ENCODE data around the gene MEIS1. TPM values are rescaled to one million over a fixed set of nuclear protein-coding genes. Genes with fewer than 3 reads are reported as not detected.

MEIS1 gene
- total RNA-seq, 1 experiment from 2014 or later = 9.1 TPM

- Histone ChIP-seq H3K9me2 (ENCODE audit: insufficient read depth) (no peaks in the 10 kb centered on the region), H3K9me3 (ENCODE audit: insufficient read depth, low read depth) (no peaks in the 10 kb centered on the region), H3K4me2 (no peak overlapping the region), H2AFZ (no peak overlapping the region), H3K4me1 (replicated peaks; ENCODE audit: insufficient read depth) (peaks cover 13% of the 10 kb centered on the region), H4K20me1 (ENCODE audit: insufficient read depth) (no peaks in the 10 kb centered on the region), H3K27ac (no peak overlapping the region), H3K79me2 (ENCODE audit: low read depth) (no peaks in the 10 kb centered on the region), H3K4me3 (no peak overlapping the region), H3K36me3 (ENCODE audit: low read depth) (no peaks in the 10 kb centered on the region), H3K27me3 (ENCODE audit: insufficient read depth, low read depth) (no peaks in the 10 kb centered on the region), H3F3A (ENCODE audit: insufficient read depth, low read depth) (peaks cover 6% of the 10 kb centered on the region)
- POLR2A ChIA-PET (ENCODE audit: unreplicated experiment) = no interaction called here
- intact Hi-C loops (cut with micrococcal nuclease; ENCODE audit: unreplicated experiment) = no loop called here
- CTCF ChIA-PET = interaction anchor here (0.6 kb wide), 1 partner anchor 25 kb away, joined by 17 read pairs; no protein-coding TSS in a partner anchor
- BruUV-seq (replicated peaks) = no TSS peak
- no peak for DNase-seq
- no peak for TF ChIP-seq CTCF (conservative IDR thresholded peaks at IDR 0.05)
- TF ChIP-seq EZH2 (IDR thresholded peaks at IDR 0.05; ENCODE audit: low read depth) = no peak
Measured at GRCh38 chr2:66438498-66438833, 3.5 kb downstream of the MEIS1 start.

- Histone ChIP-seq H3K9me3 (ENCODE audit: insufficient read depth, low read depth) (no peaks in the 10 kb centered on the region), H3K4me2 (no peak overlapping the region), H2AFZ (no peak overlapping the region), H3K27me3 (ENCODE audit: insufficient read depth, low read depth) (no peaks in the 10 kb centered on the region), H3K79me2 (ENCODE audit: low read depth) (no peaks in the 10 kb centered on the region), H3K27ac (no peak overlapping the region), H3K36me3 (ENCODE audit: low read depth) (no peaks in the 10 kb centered on the region), H3F3A (ENCODE audit: insufficient read depth, low read depth) (peaks cover 6% of the 10 kb centered on the region), H3K4me3 (no peak overlapping the region), H3K9me2 (ENCODE audit: insufficient read depth) (no peaks in the 10 kb centered on the region), H4K20me1 (ENCODE audit: insufficient read depth) (no peaks in the 10 kb centered on the region), H3K4me1 (replicated peaks; ENCODE audit: insufficient read depth) (peaks cover 13% of the 10 kb centered on the region)
- no peak for DNase-seq
- TF ChIP-seq EZH2 (IDR thresholded peaks at IDR 0.05; ENCODE audit: low read depth) (no peak), CTCF (conservative IDR thresholded peaks at IDR 0.05) (no peak)
- no TSS peak for BruUV-seq (replicated peaks)
- intact Hi-C loops (cut with micrococcal nuclease; ENCODE audit: unreplicated experiment) = no loop called here
- CTCF ChIA-PET = interaction anchor here (0.6 kb wide), 1 partner anchor 26 kb away, joined by 17 read pairs; no protein-coding TSS in a partner anchor
- POLR2A ChIA-PET (ENCODE audit: unreplicated experiment) = no interaction called here
Measured at GRCh38 chr2:66438891-66439811, 4.2 kb downstream of the MEIS1 start.

GRCh38 chr2:66439812-66440542 is 5.1 kb downstream of the MEIS1 start:
- ChIA-PET POLR2A (ENCODE audit: unreplicated experiment) (no interaction called here), CTCF (no interaction called here)
- H2AFZ ChIP-seq = no peak overlapping the region
- intact Hi-C loops (cut with micrococcal nuclease; ENCODE audit: unreplicated experiment) = no loop called here
- no TSS peak for BruUV-seq (replicated peaks)
- H3K79me2 ChIP-seq (ENCODE audit: low read depth) = no peaks in the 10 kb centered on the region
- no peak overlapping the region for H3K4me3 ChIP-seq
- H3K27ac ChIP-seq = no peak overlapping the region
- peaks cover 5% of the 10 kb centered on the region for H3F3A ChIP-seq (ENCODE audit: insufficient read depth, low read depth)
- no peaks in the 10 kb centered on the region for H3K9me3 ChIP-seq (ENCODE audit: insufficient read depth, low read depth)
- no peaks in the 10 kb centered on the region for H4K20me1 ChIP-seq (ENCODE audit: insufficient read depth)
- no peaks in the 10 kb centered on the region for H3K27me3 ChIP-seq (ENCODE audit: insufficient read depth, low read depth)
- H3K4me2 ChIP-seq = no peak overlapping the region
- H3K4me1 ChIP-seq (replicated peaks; ENCODE audit: insufficient read depth) = peaks cover 13% of the 10 kb centered on the region
- H3K36me3 ChIP-seq (ENCODE audit: low read depth) = no peaks in the 10 kb centered on the region
- DNase-seq = no peak
- no peaks in the 10 kb centered on the region for H3K9me2 ChIP-seq (ENCODE audit: insufficient read depth)
- TF ChIP-seq CTCF (conservative IDR thresholded peaks at IDR 0.05) (no peak), EZH2 (IDR thresholded peaks at IDR 0.05; ENCODE audit: low read depth) (no peak)
